Astrocyte of the spinal cord (primary cell): ENCODE results near the gene BHLHA9.
"Not testable (repeated sequence)": the region's sequence is repeated elsewhere in the genome, so short reads cannot be mapped to it uniquely, and the experiment has no call there.

ENCODE experiments used
- DNase-seq: peaks from one replicate; pipeline ENCODE4 v3.0.0; 2011; ENCODE audit warnings: low read depth, low spot score
- H3K4me3 ChIP-seq: 2 replicates; pipeline ENCODE4 v1.5.1; 2011; ENCODE audit warnings: low read depth, mild to moderate bottlenecking, low read length, moderate library complexity
- CTCF ChIP-seq: IDR thresholded peaks from 2 replicates; pipeline ENCODE4 v1.5.1; 2012; ENCODE audit warnings: low read depth, mild to moderate bottlenecking, low read length, inconsistent platforms
- in situ Hi-C: cut with HindIII; loops from 2 replicates; pipeline ENCODE4 v1.10.0; 2017; ENCODE audit warnings: low sequenced_read_pairs

The BHLHA9 gene

GRCh38 chr17:1302761-1303160, 32.5 kb downstream of the BHLHA9 start:
- no peak for TF ChIP-seq CTCF
- DNase-seq, result no peak
- H3K4me3 ChIP-seq, result no peak overlapping the region
- in situ Hi-C loops, result no loop called here

GRCh38 chr17:1304522-1304921, 34.3 kb downstream of the BHLHA9 start:
- TF ChIP-seq CTCF, result no peak
- no peak for DNase-seq
- no peak overlapping the region for H3K4me3 ChIP-seq
- in situ Hi-C loops, result no loop called here

GRCh38 chr17:1304962-1305563, 34.8 kb downstream of the BHLHA9 start:
- TF ChIP-seq CTCF, result no peak
- no peak overlapping the region for H3K4me3 ChIP-seq
- DNase-seq, result no peak
- in situ Hi-C loops, result no loop called here

GRCh38 chr17:1307829-1308228, 37.6 kb downstream of the BHLHA9 start:
- H3K4me3 ChIP-seq, in situ Hi-C loops, DNase-seq: not testable (repeated sequence)

GRCh38 chr17:1312261-1312870, 42.1 kb downstream of the BHLHA9 start:
- DNase-seq, result no peak

GRCh38 chr17:1313270-1314005, 43.2 kb downstream of the BHLHA9 start:
- no peak for TF ChIP-seq CTCF
- in situ Hi-C loops, result no loop called here
- no peak overlapping the region for H3K4me3 ChIP-seq
- DNase-seq, result no peak

More at GRCh38 chr17:1312261-1312870, 42.1 kb downstream of the BHLHA9 start:
- no peak overlapping the region for H3K4me3 ChIP-seq
- in situ Hi-C loops, result no loop called here
- no peak for TF ChIP-seq CTCF

- DNase-seq, result no peak
- TF ChIP-seq CTCF, result no peak
- in situ Hi-C loops, result no loop called here
- H3K4me3 ChIP-seq, result no peak overlapping the region
Observed at GRCh38 chr17:1315409-1315808, 45.2 kb downstream of the BHLHA9 start.
